Psoas muscle (tissue), 8 donors: ENCODE data around the gene ITFG1. TPM values are rescaled to one million over a fixed set of nuclear protein-coding genes. Genes with fewer than 3 reads are reported as not detected.
"Not testable (repeated sequence)": the region's sequence is repeated elsewhere in the genome, so short reads cannot be mapped to it uniquely, and the experiment has no call there.

Source experiments
- ATAC-seq, 4 donors: fragments of 200-7000 bp; cut with Tn5 transposase; one replicate each; pipeline ENCODE4 v1.9.1; 2020; ENCODE audit warnings: moderate library complexity in 3 of 4, mild to moderate bottlenecking in 2 of 4
- DNase-seq, 2 donors: peaks; one replicate each; pipeline ENCODE4 v3.0.0-alpha.2; 2020
- H3K27ac ChIP-seq: fragments of 200-600 bp; one replicate; pipeline ENCODE4 v1.8.0; 2022
- H3K27me3 ChIP-seq, 3 donors: fragments of 200-600 bp in 1 of 3; one replicate each; pipeline versions ENCODE4 v1.6.1 to v1.8.0; 2013 to 2022; ENCODE audit warnings: low read length in 2 of 3, mild to moderate bottlenecking in 2 of 3, moderate library complexity in 1 of 3; ENCODE audit not compliant: insufficient read depth in 3 of 3
- H3K36me3 ChIP-seq, 2 donors: fragments of 200-600 bp in 1 of 2; one replicate each; pipeline versions ENCODE4 v1.6.1 to v1.8.0; 2013 to 2022; ENCODE audit warnings: low read depth in 1 of 2, mild to moderate bottlenecking in 1 of 2, moderate library complexity in 1 of 2; ENCODE audit not compliant: insufficient read depth in 1 of 2
- H3K4me1 ChIP-seq: fragments of 200-600 bp; one replicate; pipeline ENCODE4 v1.8.0; 2022
- H3K4me3 ChIP-seq: fragments of 200-600 bp; one replicate; pipeline ENCODE4 v1.8.0; 2022; ENCODE audit warnings: mild to moderate bottlenecking
- H3K9me3 ChIP-seq: fragments of 200-600 bp; one replicate; pipeline ENCODE4 v1.8.0; 2022
- CTCF ChIP-seq: fragments of 200-600 bp; IDR thresholded peaks from one replicate; pipeline ENCODE4 v1.8.0; 2022; ENCODE audit warnings: antibody characterized with exemption
- WGBS, 3 donors: extraction: QIAGEN DNeasy Blood & Tissue Kit; methylation state at CpG; one replicate each; pipeline versions ENCODE4 v1.1.6 to v1.1.7; 2013; 5-methylcytosine and 5-hydroxymethylcytosine counted together
- intact Hi-C, 2 donors: fragments of 100-400 bp; cut with DNase I; formaldehyde crosslinking; loops; one replicate each; pipeline versions ENCODE4 v1.11.0 to v1.14.2; 2022
- polyA plus RNA-seq, 3 donors: library from polyadenylated mRNA; stranded (reverse); fragments of 200-250 nt; gene quantifications; one replicate each; pipeline ENCODE4 v1.2.3, GENCODE V29; 2013
- total RNA-seq, 4 donors: library from RNA; stranded (reverse); fragmentation: NEBNext Ultra II Directional in 2 of 4; extraction: Animal tissue kit (Norgen Biotek cat#: 25700) in 2 of 4; gene quantifications; one replicate each; pipeline versions ENCODE4 v1.2.1 to v1.2.4, GENCODE V29; 2021 to 2023
- donor health status: healthy with polysubstance abuse.
- donor health status: DM: no; HTN: no; CAD: no; lungs with moderate emphysema.
- donor health status: Bipolar disorder and iron deficiency.
- donor health status: healthy.
- donor health status: DM: yes; HTN: yes; CAD: no.
- donor health status: DM: no; HTN: no; CAD: no.
- donor health status: DM: no; HTN: no; CAD: no.
- donor health status: DM: yes; HTN: yes; CAD: no.

The ITFG1 gene
- total and polyA plus RNA-seq, 7 donors: 13.0 to 30.3 (median 22.6) TPM

DNA sequence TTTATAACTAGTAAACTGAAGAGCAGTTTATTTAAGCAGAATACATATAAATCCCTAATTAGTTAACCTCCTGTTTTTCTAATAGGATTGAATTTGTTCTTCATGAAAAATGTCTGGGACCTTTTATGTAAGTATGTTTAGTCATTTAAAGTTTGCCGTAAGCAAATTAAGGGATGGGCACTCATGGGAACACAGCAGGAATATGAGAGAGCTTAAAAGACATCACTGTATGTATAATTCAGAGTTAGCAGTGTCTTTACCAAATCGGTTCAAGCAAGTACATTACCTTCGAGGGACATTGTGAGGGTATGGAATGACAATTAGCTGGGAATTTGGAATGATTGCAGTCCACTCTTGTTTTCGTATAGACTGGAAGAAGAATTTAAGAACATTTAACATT is 299.4 kb downstream of the ITFG1 start:
- no peak for TF ChIP-seq CTCF
- WGBS, 3 donors: 91 to 95% (median 95%) methylated on average over 4 of the region's 4 CpGs

GRCh38 chr16:47160422-47160821 is 300.4 kb downstream of the ITFG1 start:
- intact Hi-C loops: no loop called here
- ATAC-seq: no peak
- no peaks in the 10 kb centered on the region for H3K27me3 ChIP-seq
- peaks cover 0 to 44% of the 10 kb centered on the region in 2 donors for H3K36me3 ChIP-seq
- H3K9me3 ChIP-seq: no peaks in the 10 kb centered on the region
- TF ChIP-seq CTCF: no peak
- H3K4me1 ChIP-seq: no peaks in the 10 kb centered on the region
- no peak overlapping the region for H3K27ac ChIP-seq
- WGBS, 3 donors: 81 to 91% (median 89%) methylated on average over 3 of the region's 3 CpGs
- DNase-seq: no peak
- H3K4me3 ChIP-seq: no peak overlapping the region

More for the DNA sequence above, 299.4 kb downstream of the ITFG1 start:
- Histone ChIP-seq H3K4me3 (no peak overlapping the region), H3K36me3 (peaks cover 0 to 34% of the 10 kb centered on the region in 2 donors), H3K27ac (no peak overlapping the region), H3K4me1 (no peaks in the 10 kb centered on the region), H3K27me3 (no peaks in the 10 kb centered on the region), H3K9me3 (no peaks in the 10 kb centered on the region)
- ATAC-seq (no peak), DNase-seq (no peak)
- intact Hi-C loops: no loop called here

DNA sequence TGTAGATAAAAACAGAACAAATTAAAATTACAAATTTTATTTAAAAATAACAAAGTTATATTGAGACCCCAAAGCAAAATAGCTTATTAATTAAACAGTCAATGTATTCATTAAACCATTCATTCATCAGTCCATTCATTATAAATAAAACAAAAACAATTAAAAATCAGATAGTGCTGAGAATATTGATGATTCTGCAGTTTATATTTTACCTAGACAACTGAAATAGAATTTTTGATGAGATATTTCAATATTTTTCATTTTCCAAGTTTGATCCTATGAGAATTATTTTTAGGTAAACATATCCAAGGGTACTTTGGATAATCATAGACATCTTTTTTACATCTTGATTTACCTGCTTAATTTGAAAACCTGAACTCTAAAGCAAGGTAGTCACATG is 301.9 kb downstream of the ITFG1 start:
- no peaks in the 10 kb centered on the region for H3K9me3 ChIP-seq
- H3K36me3 ChIP-seq: peaks cover 0 to 57% of the 10 kb centered on the region in 2 donors
- no peak overlapping the region for H3K4me3 ChIP-seq
- ATAC-seq: no peak
- no peaks in the 10 kb centered on the region for H3K4me1 ChIP-seq
- intact Hi-C loops: no loop called here
- no peak for DNase-seq
- H3K27me3 ChIP-seq: no peaks in the 10 kb centered on the region
- H3K27ac ChIP-seq: no peak overlapping the region
- no peak for TF ChIP-seq CTCF

- DNase-seq: no peak
- Histone ChIP-seq H3K4me1 (no peaks in the 10 kb centered on the region), H3K9me3 (no peaks in the 10 kb centered on the region), H3K36me3 (peaks cover 3 to 65% of the 10 kb centered on the region in 2 donors), H3K27ac (no peak overlapping the region), H3K27me3 (no peaks in the 10 kb centered on the region), H3K4me3 (no peak overlapping the region)
- 91 to 92% (median 92%) methylated on average over 3 of the region's 3 CpGs for WGBS, 3 donors
- no peak for TF ChIP-seq CTCF
- intact Hi-C loops: no loop called here
- no peak for ATAC-seq
Measured at GRCh38 chr16:47156680-47157215, 304.1 kb downstream of the ITFG1 start.

DNA sequence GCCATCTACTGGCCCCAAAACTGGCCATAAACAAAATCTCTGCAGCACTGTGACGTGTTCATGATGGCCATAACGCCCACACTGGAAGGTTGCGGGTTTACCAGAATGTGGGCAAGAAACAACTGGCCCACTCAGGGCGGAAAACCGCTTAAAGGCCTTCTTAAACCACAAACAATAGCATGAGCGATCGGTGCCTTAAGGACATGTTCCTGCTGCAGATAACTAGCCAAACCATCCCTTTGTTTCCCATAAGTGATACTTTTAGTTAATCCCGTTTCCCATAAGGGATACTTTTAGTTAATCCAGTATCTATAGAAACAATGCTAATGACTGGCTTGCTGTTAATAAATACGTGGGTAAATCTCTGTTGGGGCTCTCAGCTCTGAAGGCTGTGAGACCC is 308.4 kb downstream of the ITFG1 start:
- ATAC-seq, intact Hi-C loops, DNase-seq, H3K27ac ChIP-seq, H3K27me3 ChIP-seq, H3K4me1 ChIP-seq, H3K4me3 ChIP-seq, H3K9me3 ChIP-seq: not testable (repeated sequence)
- H3K36me3 ChIP-seq: peaks cover 3 to 31% of the 10 kb centered on the region in 2 donors
- 97 to 98% (median 98%) methylated on average over 9 of the region's 9 CpGs for WGBS, 3 donors
